ENCODE data around the gene CCSER2.
"Not testable (repeated sequence)": the region's sequence is repeated elsewhere in the genome, so short reads cannot be mapped to it uniquely, and the experiment has no call there.

CCSER2 gene

DNA sequence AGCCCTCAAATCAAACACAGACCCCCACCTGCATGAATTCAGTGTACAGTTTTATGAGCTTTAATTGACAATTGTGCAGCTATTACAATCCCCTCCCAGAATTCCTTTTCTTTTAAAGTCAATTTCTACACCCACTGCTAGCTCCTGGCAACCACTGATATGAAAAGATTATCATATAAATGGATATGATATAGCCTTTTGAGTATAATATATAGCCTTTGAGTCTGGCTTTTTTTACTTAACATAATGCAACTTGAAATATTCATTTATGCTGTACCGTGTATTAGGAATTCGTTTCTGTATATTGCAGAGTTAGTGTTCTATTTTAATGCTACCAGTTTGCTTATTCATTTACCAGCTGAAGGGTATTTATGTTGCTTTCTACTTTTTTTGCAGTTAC is 127.7 kb downstream of the CCSER2 start:
- no peak for DNase-seq

DNA sequence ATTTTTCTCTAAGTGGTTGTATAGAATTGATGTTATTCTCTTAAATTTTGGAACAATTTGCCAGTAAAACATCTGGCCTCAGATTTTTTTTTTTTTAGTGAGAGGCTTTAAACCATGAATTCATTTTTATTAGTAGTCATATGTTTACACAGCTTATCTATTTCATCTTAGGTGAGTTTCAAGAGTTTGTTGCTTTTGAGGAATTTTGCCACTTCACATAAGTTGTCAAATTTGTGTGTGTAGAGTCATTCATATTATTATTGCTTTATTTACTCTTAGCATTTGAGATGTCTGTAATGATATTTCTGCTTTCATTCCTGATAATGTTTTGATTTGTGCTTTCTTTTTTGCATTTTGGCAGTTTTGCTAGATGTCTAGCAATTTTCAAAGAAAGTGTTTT is 132.1 kb downstream of the CCSER2 start:
- DNase-seq = no peak

DNA sequence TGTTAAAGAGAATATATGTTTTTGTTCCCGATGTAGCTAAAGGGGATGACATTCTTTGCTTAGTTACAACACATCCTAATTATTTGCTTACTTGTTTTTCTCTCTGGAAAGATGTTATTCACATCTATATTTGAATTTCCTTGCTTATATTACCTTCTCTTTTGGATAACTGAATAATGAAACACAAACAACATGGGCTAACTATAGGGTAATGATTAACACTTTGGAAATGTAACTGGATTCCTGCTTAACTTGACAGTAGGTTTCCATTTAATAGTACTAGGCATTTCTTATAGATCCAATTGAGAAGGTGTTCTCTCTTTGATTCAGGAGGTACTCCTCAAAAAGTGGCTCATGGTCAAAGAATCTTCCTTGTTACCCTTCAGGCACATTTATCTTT is 141.1 kb downstream of the CCSER2 start:
- DNase-seq = no peak

DNA sequence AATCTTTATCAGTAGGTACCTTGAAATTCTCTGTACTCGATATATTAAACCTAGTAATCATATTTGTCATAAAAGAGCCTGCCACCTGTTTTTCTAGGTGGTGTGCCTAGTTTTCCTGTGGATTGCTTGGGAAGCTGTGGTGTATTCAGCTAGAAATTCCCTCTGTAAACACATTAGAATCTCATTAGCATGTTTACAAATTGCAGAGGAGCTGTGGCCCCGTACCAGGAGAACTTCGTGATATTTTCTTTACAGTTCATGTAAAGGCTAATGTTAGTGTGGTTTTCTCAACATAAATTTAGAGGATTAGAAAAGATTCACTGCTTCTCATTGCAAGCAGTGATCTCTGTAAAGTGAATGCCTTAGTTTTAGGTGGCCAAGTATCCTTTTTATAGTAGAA is 144.7 kb downstream of the CCSER2 start:
- no peak for DNase-seq

DNA sequence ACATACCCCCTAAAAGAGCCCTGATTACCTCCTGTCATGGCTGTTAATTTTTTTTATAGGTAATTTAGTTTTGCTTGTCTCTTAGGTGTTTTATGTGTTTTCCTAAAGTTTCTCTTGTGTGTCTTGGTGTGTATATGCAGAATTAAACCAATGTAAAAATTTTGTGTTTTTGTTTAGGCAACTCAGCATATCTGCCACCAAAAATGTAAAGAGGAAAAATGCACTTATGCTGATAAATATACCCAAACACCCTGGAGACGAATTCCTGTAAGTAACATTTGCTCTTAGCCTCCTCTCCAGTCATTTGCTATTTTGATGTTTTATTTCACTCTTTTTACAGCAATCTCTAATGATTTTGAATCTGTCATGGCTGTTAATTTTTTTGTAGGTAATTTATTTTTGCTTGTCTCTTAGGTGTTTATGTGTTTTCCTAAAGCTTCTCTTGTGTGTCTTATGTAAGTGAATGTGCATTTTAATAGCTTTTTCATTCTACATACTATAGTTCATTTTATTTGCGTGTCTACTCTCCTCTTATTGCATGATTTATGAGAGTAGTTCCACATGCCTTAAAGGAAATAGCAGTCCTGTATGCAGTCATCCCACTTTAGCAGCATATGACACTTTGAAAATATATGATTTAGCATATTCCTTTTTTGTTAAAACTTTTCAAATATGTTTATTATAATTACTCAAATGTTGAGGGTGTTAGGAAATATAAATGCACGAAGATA is 149.2 kb downstream of the CCSER2 start:
- no peak for DNase-seq

DNA sequence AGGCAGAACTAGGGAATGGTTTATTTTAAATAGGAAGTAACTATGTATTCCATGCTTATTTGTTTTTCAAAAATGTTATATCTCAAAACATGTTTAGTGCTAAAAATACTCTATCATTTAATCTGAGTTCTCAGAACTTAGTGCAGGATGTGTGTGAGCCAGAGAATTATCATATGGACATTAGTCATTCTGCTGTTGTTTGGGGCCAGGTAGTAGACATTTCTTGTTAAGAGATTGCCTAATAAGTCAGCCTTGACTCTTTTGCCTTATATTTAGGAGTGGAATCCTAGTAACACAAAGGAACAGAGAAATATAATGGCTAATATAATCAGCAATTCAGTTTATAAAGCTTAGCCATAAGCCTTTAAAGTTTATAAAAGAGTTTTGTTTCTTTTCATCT is 149.8 kb downstream of the CCSER2 start:
- no peak for DNase-seq

DNA sequence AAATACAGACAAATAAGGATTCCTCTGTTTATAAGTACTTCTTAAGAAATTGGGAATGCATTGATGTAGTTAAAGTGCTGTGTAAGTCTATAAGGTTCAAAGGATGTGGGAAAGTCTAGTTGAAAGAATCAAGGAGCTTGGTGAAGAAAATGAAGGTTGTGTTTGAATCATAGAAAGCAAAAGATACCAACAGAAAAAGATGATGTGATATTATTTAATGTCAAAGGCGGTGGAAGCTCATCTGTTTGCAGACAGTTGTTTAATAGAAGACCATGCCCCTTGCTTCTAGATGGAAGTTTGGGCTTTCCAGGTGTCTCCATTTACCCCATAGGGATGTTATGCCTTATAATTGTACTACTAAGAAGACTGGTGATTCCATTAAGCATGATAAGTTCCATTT is 150.3 kb downstream of the CCSER2 start:
- DNase-seq = no peak

DNA sequence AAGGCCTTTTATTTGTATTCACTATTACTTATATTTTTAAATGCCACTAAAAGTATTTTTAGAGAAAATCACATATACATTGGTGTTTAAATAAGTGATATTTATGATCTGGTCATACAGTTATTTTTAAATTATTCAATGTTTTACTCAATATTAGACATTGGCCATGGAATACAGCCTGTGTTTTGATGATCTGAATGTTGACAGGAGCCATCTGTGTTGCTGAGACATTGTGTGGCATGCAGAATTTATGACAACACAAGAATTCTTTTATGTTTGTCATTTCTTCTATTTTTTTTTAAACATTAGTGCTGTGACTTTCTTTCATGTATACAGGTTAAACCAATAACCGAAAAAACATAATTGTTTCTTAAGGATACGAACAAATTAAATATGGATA is 156.2 kb downstream of the CCSER2 start:
- DNase-seq = no peak

DNA sequence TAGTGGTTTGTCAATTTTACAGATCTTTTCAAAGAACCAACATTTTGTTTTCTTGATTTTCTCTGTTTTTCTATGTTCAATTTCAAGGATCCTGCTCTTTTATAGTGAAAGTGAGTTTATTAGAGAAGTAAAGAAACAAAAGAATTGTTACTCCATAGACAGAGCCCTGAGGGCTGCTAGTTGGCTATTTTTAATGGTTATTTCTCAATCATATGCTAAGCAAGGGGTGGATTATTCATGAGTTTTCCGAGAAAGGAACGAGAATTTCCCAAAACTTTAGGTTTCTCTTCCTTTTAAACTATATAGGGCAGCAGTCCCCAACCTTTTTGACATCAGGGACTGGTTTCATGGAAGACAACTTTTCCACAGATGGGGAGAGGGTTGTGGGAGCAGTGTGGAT is 165.0 kb downstream of the CCSER2 start:
- no peak for DNase-seq

DNA sequence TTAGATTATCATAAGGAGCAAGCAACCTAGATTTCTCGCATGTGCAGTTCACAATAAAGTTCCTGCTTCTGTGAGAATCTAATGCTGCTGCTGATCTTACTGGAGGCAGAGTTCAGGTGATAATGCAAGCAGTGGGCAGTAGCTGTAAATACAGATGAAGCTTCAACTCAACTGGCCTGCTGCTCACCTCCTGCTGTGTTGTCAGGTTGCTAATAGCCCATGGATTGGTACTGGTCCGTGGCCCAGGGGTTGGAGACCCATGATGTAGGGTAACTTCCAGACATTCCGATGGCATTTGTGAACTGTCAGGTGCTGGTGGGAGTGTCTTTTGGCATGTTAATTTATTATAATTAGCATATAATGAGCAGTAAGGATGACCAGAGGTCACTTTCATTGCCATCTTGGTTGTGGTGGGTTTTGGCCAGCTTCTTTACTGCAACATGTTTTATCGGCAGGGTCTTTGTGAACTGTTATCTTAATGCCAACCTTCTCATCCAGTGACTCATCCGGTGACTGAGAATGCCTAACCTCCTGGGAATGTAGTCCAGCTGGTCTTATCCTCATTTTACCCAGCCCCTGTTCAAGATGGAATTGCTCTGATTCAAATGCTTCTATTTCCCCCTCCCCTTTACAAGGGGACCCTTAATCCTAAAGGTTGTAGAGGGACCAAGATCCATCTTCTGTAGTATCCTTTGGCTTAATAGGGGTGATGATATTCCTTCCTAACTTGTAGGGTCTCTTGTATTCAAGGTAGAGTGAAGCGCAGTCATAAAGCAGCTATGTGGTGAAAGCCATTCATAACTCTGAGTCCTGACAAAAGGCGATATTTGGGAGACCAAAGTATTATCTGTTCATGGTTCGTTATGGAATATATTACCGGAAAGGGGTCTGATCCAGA is 165.8 kb downstream of the CCSER2 start:
- no peak for DNase-seq

DNA sequence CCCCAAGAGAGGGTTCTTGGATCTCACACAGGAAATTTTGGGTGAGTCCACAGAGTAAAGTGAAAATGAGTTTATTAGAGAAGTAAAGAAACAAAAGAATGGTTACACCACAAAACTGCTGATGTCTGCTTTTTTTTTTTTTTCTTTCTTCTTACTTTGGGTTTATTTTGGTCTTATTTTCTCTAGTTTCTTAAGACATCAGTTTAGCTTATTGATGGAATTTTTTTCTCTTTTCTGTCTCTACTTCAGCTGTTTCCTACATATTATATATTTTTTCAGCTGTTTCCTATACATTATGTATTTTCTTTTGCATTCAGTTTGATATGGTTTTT is 166.4 kb downstream of the CCSER2 start:
- DNase-seq = no peak

DNA sequence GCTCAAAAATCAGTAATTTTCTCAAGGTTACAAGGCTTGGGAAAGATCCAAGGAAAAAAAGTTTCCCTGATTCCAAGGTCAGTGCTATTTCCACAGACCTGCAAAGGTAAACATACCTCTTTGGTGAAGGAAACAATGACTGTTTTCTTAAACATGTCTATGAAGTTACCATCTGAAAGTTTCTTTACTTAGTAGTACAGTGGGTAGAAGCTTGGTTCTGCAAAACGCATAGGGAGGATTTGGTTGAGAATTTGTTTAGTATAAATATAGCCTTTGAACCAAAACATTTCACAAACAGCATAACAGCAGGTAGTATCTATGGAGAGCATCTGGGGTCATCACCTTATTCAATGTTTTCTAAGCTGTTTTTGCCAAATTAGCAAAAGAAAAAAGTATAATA is 169.6 kb downstream of the CCSER2 start:
- no peak for DNase-seq

DNA sequence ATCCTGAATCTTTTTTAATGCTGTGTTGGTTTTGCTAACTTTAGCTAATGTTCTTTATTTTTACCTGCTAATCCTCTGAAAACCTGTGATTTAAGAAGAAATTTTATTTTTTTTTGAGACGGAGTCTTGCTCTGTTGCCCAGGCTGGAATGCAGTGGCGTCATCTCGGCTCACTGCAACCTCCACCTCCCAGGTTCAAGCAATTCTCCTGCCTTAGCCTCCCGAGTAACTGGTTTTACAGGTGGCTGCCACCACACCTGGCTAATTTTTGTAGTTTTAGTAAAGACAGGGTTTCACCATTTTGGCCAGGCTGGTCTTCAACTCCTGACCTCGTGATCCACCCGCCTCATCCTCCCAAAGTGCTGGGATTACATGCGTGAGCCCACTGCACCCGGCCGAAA is 170.7 kb downstream of the CCSER2 start:
- not testable (repeated sequence) for DNase-seq

DNA sequence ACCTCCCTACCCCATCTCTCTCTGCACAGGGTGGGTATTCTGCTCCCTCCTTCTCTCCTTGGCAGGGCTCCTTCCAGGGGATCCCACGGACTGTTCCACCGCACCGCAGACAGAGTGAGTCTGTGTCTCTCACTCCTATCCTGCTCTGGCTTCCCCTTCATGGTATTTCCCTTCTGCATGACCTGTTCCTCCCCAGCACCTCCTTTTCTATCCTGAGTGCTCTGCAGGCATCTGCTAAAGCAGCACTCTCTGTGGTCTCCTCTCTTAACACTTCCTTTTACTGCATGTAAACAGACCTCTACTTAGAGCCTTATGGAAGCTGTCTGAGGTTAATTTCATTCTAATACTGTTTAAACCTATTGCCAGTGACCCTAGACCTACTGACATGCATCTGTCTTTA is 171.5 kb downstream of the CCSER2 start:
- no peak for DNase-seq

DNA sequence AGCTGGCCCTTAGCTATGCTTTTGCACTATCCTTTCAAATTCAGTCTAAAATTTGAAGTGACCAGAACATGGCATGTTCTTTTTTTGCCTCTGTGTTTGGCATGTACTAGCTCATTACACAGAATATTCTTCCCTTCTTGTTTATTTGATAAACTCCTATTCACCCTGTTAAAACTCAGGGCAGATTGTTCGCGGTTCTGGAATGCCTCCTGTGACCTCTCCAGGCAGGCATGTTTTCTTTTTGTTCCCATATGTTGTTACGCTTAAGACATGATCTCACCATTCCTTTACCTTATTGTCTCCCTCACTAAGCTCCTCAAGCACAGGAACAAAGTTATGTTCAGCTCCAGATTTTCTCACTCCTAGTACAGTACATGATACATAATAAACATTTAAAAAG is 181.7 kb downstream of the CCSER2 start:
- DNase-seq = no peak

DNA sequence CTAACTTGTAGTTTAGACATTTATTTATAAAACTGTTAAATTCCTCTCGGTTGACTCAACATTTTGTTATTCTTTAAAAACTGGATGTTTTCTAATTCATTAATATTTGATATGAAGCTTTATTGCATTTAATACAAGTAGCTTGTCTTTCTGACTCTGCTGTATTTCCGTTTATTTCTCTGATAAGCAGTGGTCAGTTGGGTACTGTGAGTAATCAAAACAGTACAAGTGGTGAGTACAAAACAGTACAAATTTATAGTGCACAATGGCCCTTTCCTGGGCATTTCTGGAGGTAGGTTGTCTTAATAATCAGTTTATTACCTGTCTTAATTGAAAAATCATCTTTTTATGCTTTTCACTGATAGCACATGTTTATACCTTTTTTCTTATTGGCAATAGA is 182.7 kb downstream of the CCSER2 start:
- DNase-seq = no peak

DNA sequence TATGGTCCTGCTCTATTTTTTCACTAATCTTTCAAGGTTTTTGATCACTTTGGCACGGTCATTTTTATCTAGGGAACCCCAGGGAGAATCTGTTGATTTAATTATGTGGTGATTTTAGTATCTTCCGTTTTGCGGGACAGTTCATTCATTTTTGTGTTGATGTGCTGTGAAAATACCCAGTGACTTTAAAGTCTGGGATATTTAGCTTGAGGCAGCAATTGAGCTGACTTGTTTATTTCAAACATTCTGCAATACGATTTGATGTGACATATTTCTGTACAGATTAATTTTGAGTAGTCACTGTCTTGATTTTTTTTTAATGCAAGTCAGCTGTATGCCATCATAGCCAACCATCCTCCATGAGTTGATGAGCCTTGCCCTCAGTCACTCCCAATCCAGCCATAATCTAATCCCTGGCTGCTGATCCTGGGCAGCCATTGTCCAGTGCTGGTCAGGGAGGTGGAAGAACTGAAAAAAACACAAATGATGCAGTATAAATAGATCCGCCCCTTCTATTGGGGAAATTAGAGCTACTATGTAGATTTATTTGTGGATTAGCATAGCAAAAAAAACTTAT is 183.4 kb downstream of the CCSER2 start:
- no peak for DNase-seq

DNA sequence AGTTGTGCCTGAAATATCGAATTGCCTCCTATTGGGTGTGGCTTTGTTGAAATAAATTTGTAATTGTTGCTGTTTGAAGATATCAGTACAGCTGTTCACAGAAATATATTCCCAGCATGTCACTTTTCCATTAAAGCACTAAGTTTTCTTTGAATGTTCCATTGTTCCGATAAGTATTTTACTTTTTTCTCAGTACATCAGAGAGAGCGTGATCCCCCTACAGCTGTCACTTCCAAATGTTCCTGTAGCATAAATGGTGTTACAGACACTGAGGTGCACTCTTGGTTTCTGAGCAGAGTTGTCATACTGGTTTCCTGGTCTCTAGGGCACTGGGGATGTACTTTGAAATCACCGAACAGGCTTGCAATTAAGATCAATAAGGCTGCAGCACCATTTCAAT is 189.2 kb downstream of the CCSER2 start:
- no peak for DNase-seq

DNA sequence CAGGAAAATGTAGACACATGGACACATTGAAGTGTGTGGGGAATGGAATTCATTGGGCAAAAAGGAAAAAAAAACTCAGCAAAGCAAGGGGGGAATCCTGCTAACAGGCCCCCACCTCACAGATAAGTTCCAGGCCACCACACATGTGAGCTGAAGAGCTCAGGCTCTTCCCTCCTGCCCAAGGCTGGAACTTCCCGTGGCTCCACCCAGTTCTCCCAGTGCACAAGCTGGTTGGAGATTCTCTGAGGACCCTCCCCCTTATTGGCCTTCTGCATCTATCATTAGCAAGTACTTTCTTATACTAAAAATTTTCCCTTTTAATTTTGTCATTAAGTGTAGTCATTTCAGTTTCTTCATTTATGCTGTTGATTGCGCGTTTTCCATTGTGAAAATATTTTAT is 190.8 kb downstream of the CCSER2 start:
- no peak for DNase-seq

DNA sequence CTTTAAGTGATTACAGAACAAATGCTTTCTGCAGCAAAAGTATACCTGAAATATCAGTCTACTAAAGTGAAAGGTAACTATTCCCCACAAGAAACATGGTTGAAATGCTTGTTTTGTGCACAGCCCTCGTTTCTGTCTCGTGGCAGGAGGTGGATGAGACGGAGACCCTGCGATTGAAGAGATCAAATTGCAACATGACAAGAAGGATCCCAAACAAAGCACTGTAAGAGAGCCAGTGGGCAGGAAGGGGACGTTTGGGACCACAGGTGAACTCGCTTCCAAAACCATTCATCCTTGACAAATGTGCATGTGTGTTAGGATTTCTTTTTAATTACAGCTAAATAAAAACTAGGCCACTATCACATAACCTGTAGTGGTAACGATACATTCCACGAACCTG is 192.6 kb downstream of the CCSER2 start:
- DNase-seq = no peak

DNA sequence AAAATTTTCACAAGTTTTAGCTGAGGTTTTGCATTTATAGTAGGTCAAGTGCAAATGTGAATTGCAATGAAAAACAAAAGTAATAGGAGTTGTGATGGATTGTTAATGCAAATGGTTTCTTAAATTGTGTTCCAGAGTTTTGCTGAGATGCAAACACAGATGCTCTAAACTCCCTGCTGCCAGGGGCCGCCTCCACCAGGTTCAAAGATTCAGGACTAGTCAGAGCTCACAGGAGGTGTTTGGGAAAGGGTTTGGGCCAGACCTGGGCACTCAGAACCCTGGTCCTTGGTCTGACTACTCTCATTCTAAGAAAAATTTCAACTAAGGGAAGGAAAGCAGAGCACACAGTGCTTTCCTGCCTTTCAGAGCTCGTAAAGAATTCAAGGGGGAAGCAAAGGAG is 193.1 kb downstream of the CCSER2 start:
- DNase-seq = no peak

DNA sequence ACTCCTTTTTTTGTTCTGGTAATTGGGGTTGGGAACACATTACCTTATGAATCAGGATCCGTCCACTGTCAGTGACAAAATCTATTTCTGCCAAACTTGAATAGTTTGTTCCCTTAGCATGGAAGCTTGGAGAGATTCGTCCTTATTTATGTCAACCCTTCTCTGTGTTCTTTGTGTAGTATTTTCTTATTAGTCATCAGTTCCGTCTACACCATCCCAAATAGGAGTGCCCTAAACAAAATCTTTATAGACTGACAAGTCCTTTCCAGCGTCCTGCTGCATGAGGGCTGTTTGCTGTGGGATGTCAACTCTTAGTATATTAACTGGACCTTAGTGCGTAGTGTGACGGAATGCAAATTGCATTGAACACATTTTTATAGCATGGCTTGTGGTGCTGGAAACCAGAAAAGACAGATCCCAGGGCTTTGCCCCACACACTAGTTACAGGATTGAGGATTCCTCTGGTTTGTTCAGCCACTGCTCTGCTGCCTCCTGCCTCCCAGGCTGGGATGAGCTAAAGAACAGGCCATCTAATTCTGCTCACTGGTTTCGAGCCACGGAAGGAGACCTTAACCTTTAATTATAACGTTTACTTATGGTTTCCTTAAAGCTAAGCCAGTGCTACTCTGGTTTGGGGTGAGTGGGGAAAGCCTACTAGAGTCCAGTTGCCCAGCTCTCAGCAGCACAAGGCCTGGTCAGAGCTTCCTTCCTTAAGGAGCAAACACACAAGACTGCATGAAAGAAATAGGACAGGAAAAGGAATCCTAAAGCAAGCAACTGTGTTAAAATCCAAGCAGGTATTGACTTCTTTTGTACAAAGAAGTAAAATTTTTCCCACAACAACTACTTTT is 194.4 kb downstream of the CCSER2 start:
- DNase-seq = no peak

DNA sequence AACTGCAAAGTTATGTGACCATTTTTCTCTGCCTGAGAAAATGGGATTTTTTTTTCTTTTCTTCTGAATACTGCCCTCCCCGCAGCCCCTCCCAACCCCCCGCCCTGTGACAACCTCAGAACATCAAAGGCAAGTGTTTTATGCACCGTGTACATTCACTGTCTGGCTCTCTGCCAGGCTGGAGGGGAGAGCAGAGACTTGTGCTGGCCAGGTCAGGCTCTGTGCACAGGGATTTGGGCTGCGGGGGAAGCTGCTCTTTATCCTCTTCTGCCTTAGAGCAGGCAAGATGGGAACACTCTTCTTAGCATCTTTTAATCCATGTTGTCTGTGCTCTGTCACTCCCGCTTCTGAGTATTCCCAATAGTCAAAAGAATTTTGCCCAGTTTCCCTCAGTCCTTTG is 195.1 kb downstream of the CCSER2 start:
- peak; percentile 7 to 55 for DNase-seq
